ENCODE measurements around the gene IFT27.

The IFT27 gene

GRCh38 chr22:36753120-36753802 is 22.7 kb downstream of the IFT27 start:
- Mint-ChIP-seq H3K27ac (no peak overlapping the region), H3K36me3 (ENCODE audit: low read depth) (no peaks in the 10 kb centered on the region), H3K27me3 (ENCODE audit: low read depth) (peaks cover 22% of the 10 kb centered on the region), H3K9me3 (no peaks in the 10 kb centered on the region), H3K4me1 (no peaks in the 10 kb centered on the region), H3K4me3 (no peak overlapping the region)
- TF ChIP-seq CTCF (IDR thresholded peaks at IDR 0.05; ENCODE audit: unreplicated experiment in 3 of 3) = no peak

- Mint-ChIP-seq H3K9me3 (no peaks in the 10 kb centered on the region), H3K36me3 (ENCODE audit: low read depth) (no peaks in the 10 kb centered on the region), H3K4me3 (no peak overlapping the region), H3K4me1 (no peaks in the 10 kb centered on the region), H3K27me3 (ENCODE audit: low read depth) (peaks cover 16% of the 10 kb centered on the region), H3K27ac (no peak overlapping the region)
- no peak for TF ChIP-seq CTCF (IDR thresholded peaks at IDR 0.05; ENCODE audit: unreplicated experiment in 3 of 3)
Observed at GRCh38 chr22:36746375-36746970, 29.4 kb downstream of the IFT27 start.

- Mint-ChIP-seq H3K36me3 (ENCODE audit: low read depth) (no peaks in the 10 kb centered on the region), H3K9me3 (no peaks in the 10 kb centered on the region), H3K27ac (no peak overlapping the region), H3K27me3 (ENCODE audit: low read depth) (peaks cover 25% of the 10 kb centered on the region), H3K4me1 (no peaks in the 10 kb centered on the region), H3K4me3 (no peak overlapping the region)
- no peak for TF ChIP-seq CTCF (IDR thresholded peaks at IDR 0.05; ENCODE audit: unreplicated experiment in 3 of 3)
Observed at GRCh38 chr22:36745301-36745995, 30.5 kb downstream of the IFT27 start.

- no peak overlapping the region for H3K27ac Mint-ChIP-seq
- TF ChIP-seq CTCF (IDR thresholded peaks at IDR 0.05; ENCODE audit: unreplicated experiment in 3 of 3) = no peak
- no peak overlapping the region for H3K4me3 Mint-ChIP-seq
- no peaks in the 10 kb centered on the region for H3K9me3 Mint-ChIP-seq
- peaks cover 30% of the 10 kb centered on the region for H3K27me3 Mint-ChIP-seq (ENCODE audit: low read depth)
- H3K4me1 Mint-ChIP-seq = no peaks in the 10 kb centered on the region
- no peaks in the 10 kb centered on the region for H3K36me3 Mint-ChIP-seq (ENCODE audit: low read depth)
Observed at GRCh38 chr22:36744791-36745190, 31.1 kb downstream of the IFT27 start.

GRCh38 chr22:36744413-36744765 is 31.5 kb downstream of the IFT27 start:
- no peaks in the 10 kb centered on the region for H3K36me3 Mint-ChIP-seq (ENCODE audit: low read depth)
- no peaks in the 10 kb centered on the region for H3K4me1 Mint-ChIP-seq
- no peak overlapping the region for H3K27ac Mint-ChIP-seq
- H3K9me3 Mint-ChIP-seq = no peaks in the 10 kb centered on the region
- H3K27me3 Mint-ChIP-seq (ENCODE audit: low read depth) = peaks cover 30% of the 10 kb centered on the region
- no peak for TF ChIP-seq CTCF (IDR thresholded peaks at IDR 0.05; ENCODE audit: unreplicated experiment in 3 of 3)
- H3K4me3 Mint-ChIP-seq = no peak overlapping the region
